Measurements from ENCODE around the gene TASL.
"Not testable (repeated sequence)": the region's sequence is repeated elsewhere in the genome, so short reads cannot be mapped to it uniquely, and the experiment has no call there.

Gene TASL, protein sequence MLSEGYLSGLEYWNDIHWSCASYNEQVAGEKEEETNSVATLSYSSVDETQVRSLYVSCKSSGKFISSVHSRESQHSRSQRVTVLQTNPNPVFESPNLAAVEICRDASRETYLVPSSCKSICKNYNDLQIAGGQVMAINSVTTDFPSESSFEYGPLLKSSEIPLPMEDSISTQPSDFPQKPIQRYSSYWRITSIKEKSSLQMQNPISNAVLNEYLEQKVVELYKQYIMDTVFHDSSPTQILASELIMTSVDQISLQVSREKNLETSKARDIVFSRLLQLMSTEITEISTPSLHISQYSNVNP

DNA sequence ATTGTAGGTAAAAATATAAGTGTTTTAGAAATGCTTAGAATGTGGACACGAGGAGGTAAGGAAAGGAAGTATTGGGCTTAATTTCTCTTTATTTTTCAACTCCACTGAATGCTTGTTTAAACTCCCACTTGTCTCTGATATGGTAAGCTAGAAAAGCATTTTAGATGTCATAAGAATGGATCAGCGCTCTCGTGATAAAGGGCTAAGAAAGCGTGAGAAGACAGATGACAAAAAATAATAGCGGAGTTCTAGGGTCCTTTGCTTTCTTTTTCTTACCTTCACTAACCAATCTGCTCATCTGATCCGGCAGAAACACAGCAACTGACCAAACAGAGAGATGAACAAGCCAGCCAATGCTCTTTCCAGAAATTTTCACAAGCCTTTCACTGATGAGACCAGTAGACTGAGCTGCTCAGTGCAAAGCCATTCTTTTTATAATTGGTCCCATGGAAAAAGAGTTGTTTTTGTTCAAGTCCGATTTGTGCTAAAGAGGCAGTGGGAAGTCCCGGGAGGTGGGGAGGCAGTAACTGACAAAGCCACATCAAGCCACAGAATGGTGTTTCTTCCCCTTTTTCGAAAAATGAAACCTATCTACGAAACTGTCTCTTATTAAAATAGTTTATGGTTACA, at the start of gene TASL:
TASL (minus strand) TSS at position 405 of the 630 bp plus-strand sequence. CDS start 17,411 bp downstream, outside the sequence.
- DNase-seq: peak; percentile 81

DNA sequence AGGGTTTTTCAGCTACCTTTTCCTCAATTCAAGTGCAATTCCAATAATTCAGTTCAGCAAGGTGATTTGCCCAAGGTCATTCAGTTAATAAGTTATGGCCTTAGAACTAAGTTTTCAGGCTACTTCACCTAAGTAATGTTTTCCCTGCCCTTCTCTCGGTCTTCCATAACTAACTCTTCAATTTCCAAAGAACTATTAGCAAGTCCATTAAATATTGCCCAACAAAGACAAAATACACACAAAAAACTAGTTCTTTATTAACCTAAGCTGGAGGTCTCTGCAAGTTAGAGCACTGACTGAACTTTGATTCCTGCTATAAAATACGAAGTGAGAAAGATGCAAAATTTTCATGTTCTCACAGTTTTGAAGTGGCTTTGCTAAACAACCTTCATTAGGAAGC, 48.8 kb upstream of the TASL start:
- DNase-seq: no peak

DNA sequence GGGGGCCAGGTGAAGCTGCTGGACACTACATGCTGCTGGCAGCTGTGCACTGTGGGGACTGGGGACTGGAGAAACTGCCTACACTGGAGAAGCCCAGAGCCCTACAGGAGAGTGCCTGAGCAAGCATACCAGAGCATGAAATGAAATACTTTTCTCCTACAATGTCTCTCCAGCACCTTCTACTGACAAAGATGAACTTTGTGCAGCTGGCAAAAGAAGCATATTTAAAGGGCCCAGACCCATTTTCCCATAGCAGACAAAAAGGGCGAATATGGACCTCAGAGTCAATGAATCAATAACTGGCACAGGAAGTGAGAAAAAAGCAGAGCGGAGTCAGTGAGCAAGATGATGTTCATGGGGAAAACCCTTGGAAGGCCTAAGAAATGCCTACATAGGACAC, 44.8 kb upstream of the TASL start:
- DNase-seq: no peak

DNA sequence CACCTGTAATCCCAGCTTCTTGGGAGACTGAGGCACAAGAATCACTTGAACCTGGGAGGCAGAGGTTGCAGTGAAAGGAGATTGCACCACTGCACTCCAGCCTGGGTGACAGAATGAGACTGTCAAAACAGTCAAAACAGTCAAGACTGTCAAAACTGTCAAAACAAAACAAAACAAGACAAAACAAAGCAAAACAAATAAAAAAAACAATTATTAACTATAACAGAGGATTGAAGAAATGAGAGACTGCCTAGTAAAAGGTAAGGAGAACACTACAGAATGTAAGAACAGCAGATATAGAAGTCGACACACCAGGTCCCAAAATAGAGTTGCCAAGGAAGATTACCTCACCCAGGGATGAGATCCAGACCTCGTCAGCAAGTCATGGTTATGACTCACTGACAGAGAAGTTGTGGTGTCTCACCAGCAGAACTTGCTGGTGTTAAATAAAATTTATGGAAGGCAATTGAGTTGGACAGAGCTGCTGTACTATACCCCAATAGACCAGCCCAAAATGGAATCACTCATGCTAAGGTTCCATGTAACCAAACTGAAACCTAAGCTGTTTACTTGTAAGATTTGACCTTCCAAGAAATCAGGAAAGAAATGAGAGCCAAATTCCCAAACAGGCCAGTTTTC, 43.5 kb upstream of the TASL start:
- peak; percentile 73 for DNase-seq

DNA sequence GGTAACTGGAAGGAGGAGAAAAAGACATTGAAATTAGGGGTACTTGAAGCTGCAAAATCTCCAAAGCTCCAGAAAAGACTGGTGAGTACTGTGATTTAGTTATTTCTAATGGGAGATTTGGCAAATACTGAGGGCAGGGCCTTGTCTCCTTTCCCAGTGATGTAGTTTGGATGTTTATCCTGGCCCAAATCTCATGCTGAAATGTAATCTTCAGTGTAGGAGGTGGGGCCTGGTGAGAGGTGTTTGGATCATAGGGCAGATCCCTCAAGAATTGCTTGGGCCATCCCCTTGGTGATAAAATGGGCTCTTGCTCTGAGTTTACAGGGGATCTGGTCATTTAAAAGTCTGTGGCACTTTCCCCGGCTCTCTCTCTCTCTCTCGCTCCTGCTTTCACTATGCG, 42.6 kb upstream of the TASL start:
- no peak for DNase-seq

DNA sequence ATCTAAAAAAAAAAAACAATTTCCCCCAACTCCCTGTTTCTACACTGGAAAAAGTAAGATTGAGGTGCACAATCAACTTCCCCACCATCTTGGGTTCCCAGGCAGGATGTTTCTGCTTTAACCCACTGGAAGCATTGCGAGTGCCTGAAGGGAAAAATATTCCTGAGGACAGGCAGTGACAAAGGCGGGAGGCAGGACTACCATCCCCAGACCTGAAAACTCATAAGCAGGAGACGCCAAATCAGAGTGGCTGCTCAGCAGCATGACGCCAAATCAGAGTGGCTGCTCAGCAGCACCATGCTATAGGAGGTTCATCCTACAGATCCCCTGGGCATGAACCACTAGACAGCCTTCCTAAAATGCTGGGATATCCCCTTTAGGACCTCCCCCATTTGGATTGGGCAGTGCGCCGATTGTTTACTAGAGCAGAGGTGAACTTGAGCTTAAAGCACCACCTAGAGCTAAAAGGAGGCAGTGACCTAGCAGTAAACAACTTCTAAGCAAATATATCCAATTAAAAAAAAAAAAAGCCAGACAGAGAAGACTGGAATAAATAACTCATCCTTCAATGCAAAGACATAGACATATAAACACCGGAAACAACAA, 40.7 kb upstream of the TASL start:
- DNase-seq: no peak

DNA sequence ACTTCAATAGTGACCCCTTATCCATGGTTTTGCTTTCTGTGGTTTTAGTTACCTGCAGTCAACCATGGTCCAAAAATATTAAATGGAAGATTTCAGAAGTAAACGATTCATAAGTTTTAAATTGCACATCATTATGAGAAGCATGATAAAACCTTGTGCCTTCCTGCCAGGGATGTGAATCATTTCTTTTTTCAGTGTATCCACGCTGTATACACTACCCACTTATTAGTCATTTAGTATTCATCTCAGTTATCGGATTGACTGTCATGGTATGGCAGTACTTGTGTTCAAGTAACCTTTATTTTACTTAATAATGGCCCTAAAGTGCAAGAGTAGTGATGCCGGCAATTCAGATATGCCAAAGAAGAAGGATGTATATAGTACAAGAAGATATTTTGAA, 37.7 kb upstream of the TASL start:
- DNase-seq: peak; percentile 62

DNA sequence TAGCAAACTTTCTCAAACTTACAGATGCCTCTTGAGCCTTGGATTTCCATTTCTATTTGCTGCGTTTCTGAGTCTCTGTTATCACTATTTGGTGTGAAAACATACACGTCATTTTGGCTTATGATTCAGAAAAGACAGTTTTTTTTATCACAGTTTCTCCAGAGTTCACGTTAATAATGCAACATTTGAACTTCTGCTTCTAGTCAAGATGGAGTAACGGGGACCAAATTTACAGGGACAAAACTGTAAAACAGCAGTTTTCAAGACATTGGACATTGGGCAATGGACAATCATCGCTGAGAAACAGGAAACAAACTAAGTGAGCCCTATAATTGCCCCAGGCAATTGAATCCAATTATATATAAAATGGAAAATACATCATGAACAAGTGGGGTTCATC, 36.2 kb upstream of the TASL start:
- DNase-seq: peak; percentile 84

DNA sequence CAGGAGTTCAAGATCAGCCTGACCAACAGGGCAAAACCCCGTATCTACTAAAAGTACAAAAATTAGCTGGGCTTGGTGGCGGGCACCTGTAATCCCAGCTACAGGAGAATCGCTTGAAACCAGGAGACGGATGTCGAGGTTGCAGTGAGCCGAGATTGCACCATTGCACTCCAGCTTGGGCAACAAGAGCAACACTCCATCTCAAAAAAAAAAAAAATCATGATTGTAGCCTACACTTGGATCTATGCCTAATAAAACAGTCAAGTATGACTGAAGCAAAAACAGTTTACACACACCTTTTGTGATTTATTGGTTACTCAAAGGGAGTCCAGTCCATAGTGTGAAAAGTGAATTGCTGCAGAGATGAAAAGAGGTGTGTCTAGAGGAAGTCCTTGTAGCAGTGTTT, 34.7 kb upstream of the TASL start:
- no peak for DNase-seq

DNA sequence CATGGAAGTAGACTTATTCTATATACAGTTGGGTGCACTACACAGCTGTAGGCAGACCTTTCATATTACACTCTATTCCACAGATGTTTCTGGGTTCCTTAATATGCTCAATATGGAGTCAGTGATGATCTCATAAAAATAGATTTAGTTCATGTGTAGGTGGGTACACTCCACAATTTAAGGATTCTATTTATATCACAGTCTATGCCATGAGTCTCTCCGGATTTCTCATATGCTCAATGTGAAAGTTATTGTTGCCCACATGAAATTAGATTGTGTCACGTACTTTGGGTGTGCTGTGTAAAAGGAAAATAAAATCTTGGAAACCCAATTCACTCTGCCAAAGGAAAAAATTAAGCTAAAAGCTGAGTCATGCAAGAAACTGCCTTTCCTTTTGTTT, 32.5 kb upstream of the TASL start:
- DNase-seq: no peak

DNA sequence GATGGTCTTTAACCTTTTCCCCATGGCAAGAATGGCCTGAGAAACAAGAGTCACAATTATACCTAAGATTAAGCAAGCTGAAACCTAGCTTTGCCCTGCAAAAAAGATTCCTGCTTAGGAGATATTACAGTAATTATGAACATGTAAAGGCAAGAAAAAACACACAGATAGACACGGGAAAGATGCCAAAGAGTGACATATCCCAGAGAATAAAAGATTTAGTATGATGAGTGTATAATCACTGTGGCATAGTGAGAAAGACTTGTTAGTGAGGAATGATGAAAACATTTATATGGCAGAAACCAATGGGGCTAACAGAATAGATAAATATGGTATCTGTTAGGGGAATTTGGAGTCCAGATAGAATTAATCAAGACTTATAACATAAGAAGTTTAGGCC, 29.6 kb upstream of the TASL start:
- DNase-seq: no peak

DNA sequence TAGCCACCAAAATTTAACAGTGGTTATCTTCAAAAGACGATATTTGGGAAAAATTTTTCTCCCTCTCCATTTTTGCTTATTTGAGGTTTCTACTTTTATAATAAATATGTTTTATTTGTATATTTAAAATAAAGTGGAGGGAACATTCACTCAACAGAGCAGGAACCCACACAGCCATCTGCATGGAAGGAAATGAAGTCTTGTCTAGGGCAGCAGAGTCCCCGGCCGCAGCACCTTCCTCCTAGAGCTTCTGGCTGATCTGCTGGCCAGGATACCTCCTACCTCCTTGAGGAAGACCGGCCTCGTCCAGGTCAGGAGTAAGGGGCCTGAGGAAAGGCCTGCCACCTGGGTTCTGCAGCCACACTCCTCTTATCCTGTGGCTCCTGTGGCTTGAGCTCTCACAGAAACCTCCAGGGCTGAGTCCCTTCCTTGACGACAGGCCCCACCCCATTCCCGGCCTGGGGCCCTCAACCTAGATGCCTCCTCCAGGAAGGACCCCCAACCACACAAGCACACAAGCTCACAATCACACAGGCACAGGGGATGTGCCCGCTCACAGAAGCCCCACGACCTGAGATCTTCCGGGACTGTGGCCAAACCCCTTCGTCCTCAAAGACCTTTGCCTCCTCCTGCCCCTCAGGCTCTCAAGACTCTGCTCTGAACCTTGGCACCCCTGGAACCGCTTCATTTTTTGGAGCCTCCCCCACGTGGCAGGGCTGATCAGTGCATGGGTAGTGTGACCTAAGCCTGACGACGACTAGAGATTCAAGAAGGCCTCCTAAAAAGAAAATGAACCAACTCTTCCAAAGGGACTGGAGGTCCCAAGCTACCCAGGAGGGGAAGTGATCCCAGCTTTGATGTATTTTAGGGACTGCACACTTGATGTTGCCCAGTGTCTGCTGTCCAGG, 23.0 kb upstream of the TASL start:
- not testable (repeated sequence) for DNase-seq

DNA sequence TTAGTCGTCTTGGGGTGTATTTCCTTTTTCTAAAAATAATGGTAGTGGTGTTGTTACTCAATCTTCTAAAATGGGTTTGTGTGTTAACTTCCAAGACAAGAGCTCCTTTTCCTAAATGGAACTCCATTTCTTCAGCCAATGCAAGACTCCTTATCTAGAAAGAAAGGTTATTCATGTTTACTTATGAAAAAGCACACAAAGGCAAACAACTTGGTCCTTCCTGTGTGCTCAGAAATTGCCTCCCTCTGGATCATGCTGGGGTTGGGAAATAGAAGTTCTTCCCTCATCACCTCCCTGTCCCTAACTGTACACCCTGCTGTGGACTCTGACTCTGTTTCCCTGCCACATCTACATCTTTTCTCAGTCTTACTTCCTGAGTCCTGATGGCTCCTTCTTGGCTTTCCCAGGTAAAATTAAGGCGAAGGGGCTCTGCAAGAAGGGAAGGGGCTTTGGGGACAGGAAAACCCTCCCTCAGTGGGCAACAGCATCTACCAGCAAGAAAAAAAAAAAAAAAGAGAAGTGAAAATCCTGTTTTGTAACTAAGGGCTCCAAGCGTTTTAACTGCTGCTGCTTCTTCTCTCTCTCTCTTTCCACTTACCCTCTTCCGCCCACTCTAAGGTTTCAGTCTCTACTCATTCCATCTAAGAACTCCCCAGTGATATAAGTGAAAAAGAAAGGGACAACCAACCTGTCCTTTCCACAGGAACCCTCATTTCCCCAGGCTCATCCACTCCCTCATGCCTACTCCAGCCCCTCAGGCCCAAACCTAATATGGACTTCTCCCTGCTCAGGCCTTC, 19.8 kb upstream of the TASL start:
- peak; percentile 67 for DNase-seq

DNA sequence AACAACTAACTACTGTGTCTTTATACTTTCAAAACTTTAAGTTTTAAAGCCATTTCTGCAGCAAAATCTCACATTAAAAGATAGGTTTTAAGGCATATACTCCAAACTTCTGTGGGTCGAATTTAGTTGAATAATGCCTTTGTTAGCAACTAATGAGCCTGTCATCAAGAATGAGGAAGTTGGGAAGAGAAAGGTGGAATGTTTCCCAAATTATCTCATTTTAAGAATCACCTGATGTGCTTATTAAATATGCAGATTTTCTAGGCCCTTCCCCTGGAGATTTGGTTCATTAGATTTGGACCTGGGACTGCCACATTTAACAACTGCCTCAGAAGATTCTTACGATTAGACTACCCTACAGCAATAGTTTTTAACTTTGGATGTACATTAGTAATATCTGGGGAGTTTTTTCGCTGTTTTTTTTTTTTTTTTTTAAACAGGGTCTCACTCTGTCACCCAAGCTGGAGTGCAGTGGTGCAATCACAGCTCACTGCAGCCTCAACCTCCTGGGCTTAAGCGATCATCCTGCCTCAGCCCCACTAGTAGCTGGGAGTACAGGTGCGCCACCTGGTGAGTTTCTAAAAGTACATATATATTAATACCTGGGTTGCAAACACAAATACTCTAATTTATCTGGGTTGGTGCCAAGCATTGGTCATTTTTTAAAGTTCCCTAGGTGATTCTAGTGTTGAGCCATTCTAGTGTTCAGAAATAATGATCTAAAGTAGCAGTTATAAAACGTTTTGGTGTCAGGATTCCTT, 16.1 kb upstream of the TASL start:
- no peak for DNase-seq

DNA sequence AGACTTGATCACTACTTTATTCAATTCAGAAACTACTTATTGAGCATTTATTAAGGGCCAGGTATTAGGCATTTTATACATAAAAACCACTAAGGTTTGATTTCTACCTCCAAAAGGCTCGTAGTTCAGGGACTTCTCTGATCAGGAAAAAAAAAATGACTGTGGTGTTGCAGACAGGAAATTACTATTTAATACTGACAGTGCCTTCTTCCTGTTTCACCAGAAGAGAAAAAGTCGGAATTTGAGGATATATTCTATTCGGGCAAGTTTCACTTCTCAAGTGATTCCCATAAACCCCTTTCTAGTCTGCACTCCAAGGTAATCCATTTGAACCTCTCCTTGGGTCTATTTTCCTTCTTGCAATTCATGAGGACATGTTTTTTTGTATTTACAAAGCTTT, 15.3 kb upstream of the TASL start:
- DNase-seq: peak; percentile 59

DNA sequence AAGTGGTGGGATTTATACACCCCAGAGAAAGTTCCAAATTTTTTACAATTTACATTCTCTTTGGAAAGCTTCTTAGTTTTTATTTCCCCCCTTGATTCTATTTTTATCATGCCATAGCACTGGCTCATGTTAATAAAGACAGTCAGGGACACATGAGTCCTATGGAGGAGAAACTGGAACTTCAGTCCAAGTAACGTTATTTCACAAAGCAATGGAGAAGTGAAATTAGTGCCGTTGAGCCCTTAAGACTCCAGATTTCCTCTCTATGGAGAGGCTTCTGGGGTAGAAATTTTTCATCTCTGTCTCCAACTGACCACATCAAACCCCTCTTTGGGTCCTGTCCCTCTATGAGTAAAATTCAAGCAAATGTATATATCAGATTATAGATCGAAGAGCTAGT, 12.8 kb upstream of the TASL start:
- peak; percentile 69 for DNase-seq

DNA sequence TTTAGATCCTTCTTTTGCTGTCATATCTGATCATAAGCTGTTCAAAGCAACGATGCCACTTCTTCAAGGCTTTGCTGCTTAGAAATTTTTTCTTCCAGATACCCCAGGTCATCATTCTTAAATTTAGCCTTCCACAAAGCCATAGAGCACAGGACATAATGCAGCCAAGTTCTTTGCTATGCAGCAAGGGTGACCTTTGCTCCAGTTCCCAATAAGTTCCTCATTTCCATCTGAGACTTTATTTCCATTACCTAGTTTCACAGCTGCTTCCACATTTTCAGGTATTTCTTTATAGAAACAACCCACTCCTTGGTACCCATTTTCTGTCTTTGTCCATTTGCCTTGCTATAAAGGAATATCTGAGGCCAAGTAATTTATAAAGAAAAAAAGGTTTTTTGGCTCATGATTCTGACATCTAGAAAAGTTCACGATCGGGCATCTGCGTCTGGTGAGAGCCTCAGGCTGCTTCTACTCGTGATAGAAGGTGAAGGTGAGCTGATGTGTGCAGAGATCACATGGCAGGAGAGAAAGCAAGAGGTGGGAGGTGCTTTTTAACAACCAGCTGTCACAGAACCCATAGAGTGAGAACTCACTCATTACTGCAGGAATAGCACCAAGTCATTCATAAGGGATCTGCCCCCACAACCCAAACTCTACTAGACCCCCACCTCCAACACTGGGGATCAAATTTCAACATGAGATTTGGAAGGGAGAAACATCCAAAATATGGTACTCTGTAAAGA, 11.8 kb upstream of the TASL start:
- DNase-seq: peak; percentile 44

DNA sequence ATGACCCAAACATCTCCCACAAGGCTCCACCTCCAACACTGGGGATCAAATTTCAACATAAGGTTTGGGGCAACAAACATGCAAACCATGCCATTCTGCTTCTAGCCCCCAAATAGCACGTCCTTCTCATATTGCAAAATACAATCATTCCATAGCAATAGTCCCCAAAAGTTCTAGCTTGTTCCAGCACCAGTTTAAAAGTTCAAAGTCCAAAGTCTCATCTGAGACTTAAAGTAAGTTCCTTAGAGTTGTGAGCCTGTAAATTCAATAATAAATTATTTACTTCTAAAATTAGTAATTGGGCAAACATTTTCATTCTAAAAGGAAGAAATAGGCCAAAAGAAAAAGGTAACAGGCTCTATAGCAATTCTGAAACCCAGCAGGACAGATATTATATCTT, 8.9 kb upstream of the TASL start:
- DNase-seq: no peak

DNA sequence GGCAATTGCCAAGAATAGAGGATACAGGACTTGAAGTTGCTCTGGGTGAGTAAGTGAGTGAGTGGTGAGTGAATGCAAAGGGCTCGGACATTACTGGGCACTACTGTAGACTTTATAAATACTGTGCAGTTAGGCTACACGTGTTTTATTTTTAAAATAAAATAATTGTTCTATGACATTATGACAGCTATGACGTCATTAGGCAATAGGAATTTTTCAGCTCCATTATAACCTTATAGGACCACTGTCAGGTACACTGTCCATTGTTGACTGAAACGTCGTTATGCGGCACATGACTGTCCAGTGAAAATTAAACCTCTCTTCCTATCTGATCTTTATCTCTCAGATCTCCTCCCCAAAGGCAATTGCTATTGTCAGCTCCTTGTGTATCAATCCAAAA, 5.1 kb upstream of the TASL start:
- no peak for DNase-seq

DNA sequence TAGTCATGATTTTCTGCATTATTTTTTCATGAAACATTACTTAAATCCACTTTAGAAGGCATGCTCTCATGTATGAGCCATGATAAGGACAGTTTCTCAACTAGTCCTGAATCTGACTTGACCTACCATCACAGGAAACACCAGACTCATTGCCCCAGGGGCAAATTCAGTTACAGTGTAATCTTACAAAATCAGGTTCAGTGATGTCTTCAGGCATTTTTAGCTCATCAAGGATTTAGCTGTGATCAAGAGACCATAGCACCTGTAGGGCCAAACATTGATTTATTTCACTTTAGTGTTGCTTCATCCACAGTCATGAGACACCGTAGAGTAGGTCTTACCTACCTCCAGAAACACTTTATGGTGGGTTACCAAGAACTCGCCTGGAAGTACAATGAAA, 3.1 kb upstream of the TASL start:
- no peak for DNase-seq
